HG03432 (cell line): Measurements from ENCODE around the gene DCLK2.
"Not testable (repeated sequence)": the region's sequence is repeated elsewhere in the genome, so short reads cannot be mapped to it uniquely, and the experiment has no call there.

ENCODE experiments used
- ATAC-seq: cut with Tn5 transposase; IDR thresholded peaks from one replicate; pipeline ENCODE4 v1.9.1; 2021; ENCODE audit warnings: mild to moderate bottlenecking, moderate library complexity; ENCODE audit not compliant: unreplicated experiment

Gene DCLK2

DNA sequence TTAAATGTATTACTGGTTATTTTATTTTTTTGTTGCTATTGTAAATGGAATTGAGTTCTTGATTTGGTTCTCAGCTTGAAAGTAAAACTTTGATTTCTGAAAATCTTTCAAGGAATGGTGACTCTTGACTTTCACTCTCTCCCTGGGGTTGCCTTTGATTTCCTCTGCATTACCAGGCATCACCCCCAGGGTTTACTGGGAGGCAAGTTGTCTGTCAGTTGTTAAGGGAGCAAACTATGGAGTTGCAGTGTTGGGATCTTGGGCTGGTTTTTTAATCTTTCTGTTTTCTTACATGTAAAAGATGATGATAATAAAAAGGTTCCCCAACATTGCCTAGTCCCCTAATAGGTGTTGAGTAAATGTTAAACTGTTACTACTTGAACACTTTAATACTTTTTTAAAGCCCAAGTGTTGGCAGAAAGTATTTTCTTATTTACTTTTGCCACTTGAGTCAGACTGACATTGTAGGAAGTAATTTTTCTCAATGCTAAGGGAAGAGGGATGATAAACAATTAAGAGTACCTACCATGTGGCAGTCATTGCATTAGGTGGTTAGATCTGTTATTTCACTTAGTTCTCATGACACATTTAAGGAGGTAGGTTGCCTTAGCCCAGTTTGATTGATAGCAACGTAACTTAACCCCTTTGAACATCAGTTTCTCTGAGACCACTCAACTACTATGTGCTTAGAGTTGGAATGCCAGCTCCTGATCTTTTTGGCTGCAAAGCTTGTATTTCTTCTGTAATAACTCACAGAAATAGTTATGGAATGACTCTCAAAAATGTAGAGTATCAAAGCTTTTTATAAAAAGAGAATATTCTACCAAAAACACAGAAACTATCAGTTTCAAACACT, 67.1 kb downstream of the DCLK2 start:
- no peak for ATAC-seq

DNA sequence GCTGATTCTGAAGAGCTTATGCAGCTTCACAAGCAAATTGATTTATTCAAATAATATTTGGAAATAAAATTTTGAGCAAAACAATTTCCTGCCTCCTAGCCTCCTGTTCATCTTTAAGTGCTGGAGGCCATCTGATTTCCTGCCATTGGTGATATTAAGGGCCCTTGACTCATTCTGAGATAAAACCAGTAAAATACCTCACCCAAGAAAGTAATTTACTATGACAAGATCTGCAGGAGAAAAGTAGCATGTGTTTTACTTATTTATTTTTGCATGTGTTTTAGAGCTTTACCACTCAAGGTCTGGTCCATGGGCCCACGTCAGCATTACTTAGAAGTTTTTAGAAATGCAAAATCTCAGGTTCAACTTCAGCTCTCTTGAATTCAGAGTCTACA, 67.7 kb downstream of the DCLK2 start:
- ATAC-seq = no peak

DNA sequence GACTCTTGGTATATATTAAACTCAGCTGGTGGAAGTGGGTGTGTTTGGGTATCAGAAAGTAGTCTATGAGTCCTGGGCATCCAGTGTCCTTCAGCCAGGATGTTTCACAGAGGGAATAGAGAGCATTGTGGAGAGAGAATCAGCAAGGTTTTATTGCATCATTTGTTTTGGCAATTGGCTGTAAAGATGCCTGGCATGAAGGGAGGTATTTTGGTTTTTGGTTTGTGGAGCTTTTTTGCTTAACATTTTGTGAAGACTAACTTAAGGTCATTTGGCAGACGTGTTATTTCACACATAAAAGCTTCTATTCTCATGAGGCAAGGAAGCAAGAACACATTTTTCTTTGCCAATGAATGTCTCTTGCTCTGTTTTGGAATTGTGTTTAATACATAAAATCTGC, 71.1 kb downstream of the DCLK2 start:
- no peak for ATAC-seq

DNA sequence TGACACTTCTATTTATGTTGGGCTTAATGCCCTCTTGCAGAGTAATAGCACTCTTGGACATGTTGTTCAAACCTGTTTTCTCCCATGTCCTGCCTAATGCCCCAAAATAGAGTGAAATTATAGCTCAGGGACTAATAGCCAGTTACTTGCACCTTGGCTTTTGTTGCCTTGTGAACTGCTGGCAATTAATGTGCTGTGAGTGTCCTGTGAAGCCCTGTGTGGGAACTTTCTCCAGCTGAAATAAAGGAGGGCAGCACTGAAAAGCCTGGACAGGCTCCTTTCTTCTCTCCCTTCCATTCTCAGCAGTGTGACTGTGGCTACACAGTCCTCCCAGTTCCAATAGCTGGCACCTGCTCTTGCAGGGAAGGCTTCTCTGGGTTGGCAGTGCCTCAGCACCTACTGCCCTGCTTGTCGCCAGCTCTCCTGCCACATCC, 72.4 kb downstream of the DCLK2 start:
- ATAC-seq = no peak

DNA sequence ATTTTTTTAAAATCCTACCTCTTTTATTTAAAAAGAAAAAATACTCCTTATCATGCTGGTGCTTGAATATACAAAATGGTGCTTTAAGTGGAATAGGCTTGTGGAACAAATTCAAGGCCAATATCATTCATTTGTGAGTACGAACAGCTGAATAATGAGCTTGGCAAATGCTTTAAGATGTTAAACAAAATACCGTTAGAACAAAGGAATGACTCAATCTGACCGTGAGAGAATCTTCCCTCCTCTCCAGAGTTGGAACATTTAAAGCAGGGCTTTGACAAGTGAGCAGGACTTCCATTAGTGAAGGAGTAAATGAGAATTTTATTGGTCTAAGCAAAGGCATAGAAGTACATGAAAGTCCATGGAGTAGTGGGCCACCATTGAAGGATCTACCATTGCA, 74.5 kb downstream of the DCLK2 start:
- no peak for ATAC-seq

DNA sequence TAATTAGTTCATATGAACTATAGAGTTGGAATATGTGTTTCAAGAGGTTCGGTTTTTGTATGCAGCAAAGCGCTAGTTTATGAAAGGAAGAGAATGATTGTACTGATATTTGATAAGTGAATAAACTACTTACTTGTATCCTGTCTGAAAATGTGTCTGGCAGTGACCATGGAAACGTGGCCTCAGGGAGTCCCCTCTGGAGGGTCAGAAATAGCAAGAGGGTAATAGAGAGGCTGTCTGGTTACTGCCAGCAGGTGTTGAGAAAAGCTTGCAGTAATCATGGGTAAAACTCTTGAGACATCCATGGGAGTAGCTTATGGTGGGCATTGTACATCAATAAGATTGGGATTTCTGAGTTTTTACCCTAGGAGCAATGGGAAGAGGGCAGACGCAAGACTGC, 77.1 kb downstream of the DCLK2 start:
- ATAC-seq = no peak

DNA sequence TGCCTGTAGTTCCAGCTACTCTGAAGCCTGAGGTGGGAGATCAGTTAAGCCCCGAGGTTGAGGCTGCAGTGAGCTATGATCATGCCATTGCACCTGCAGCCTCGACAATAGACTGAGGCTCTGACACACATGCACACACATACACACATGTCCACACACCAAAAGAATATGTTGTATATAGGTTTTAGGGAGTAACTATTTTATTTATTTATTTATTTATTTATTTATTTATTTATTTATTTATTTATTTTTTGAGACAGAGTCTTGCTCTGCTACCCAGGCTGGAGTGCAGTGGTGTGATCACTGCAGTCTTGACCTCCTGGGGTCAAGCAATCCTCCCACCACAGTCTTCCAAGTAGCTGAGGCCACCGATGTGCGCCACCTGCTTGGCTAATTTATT, 78.3 kb downstream of the DCLK2 start:
- ATAC-seq = no peak

DNA sequence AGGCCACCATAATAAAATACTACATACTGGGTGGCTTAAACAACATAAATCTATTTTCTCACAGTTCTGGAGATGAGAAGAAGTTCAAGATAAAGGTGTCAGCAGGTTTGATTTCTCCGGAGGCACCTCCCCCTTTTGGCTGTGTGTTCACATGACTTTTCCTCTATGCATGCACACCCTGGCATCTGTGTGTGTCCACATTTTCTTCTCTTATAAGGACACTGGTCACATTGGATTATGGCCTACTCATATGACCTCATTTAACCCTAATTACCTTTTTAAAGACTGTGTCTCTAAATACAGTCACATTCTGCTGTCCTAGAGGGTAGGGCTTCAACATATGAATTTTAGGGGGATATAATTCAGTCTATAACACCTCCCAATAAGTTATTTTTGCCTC, 79.8 kb downstream of the DCLK2 start:
- ATAC-seq = no peak

DNA sequence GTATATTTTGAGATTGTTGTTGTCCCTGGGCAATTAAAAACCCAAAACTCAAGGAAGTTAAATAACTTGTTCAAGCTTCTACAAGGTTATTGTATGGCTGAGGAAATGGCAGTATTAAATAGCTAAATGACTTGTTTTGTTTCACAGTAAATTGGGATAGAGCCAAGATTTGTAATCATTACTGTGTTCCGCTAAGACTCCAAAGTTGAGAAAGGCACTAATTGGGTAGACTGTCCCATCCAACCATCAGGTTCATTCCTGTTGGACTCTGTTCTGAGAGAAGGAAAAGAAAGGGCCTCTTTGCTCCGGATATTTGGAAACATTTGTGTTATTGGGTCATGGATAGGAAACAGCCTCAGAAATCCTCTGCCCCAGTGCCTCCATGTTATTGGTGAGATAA, 82.2 kb downstream of the DCLK2 start:
- no peak for ATAC-seq

DNA sequence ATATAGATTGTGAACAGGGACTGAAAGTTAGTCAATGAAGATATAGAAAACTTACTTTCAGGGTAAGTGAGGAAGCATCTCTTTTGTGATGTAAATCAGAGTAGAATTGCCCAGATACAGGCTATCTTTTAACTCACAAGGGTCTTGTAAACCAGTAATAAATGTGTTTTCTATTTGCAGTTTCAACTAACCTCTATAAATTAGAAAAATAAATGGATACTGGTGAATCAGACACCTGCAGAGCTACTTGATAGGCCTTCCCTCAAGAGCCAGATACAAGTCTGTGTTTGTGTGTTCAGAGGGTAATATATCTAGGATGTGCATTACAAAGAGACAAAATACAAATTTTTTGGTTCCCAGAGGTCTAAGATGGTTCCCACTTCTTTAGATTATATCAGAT, 82.9 kb downstream of the DCLK2 start:
- no peak for ATAC-seq

DNA sequence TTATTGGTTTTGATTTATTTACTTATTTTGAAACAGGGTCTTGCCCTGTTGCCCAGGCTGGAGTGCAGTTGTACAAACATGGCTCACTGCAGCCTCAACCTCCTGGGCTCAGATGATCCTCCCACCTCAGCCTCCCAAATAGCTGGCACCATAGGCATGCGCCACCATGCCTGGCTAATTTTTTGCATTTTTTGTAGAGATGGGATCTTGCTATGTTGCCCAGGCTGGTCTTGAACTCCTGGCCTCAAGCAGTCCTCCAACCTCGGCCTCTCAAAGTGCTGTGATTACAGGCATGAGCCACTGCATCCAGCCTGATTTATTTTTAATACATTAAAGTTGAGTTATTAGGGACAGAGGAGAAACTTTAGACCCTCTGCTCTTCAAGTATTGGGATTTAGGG, 83.8 kb downstream of the DCLK2 start:
- ATAC-seq = not testable (repeated sequence)

DNA sequence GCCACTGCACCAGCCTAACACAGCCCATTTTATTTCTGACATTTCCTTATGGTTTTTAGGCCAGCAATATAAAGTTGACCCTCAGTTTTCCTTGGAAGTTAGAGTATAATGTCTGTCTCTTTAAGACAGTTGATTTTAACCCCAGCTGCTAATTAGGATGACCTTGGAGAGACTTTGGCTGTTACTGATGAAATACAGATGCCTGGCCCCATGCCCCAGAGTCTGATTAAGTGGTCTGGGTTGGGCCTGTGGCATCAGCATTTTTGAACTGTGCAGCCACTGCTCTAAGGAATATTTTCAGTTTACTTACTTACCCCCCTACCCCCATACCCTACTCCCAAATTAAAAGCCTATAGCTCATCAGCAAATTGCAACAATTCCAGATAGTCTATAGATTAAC, 85.8 kb downstream of the DCLK2 start:
- no peak for ATAC-seq

DNA sequence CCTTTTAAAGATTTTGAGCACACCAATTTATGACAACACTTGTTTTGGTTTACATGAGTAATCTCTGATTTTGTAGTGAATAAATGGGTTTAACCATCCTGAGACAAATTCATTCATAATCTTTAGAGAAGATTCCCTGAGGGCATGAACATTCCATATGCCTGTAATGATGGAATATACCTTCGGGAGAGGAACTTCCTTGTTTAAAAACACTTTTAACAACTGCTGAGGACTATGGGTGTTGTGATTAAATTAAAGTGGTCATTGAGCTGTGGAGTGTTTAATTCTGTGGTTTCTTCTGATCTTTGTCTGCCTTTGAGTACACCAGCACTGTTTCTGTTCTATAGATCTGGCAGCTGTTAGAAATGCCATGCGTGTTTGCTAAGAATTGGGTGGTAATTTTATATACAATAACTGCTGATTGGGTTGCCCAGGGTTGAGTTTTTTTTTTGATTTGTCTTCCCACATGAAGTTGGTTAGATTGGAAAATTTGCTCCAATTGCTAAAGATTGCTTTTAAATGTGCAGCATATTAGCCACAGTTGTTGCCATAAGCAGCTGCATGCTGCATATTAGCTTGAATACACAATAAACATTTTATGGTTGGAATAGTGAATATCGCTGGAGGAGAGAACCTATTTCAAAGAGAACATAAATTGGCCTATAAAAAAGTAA, 86.8 kb downstream of the DCLK2 start:
- ATAC-seq = no peak

DNA sequence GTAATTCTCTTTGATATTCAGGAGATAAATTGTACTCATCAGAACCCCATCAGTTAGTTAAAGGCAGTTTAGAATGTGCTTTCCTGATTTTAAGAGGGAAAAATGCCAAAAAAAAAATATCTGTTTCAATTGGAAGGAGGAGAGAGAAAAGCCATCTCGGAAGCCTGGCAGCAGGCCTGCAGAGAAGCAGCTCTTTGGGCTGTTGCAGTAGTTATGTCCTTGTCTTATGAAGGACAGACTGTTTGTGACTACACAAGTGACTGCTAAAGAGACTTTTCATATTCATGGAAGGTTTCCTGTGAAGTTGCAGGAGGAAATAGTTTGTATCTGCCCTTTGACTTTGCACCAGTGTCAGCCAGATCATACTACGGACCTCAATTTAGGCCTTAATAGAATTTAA, 88.8 kb downstream of the DCLK2 start:
- no peak for ATAC-seq

DNA sequence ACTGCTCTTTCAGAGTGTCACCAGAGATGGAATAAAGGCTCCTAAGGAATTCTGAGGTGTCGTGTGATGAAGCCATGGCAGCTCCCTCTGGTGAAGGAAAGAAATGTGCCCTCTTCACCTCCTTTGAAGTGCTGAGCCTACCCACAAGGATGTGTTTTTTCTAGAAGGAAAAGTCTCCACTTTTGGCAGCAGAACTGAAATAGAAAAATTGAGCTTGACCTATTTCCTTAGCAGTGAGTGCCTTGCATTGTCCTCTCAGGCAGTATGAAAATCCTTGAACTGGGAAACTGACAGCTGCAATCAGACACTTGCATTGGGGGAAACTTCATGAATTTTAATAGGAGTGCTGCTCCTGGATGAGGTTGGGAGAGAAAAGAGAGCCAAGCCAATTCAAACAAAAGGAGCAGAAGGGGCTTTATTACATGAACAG, 95.2 kb downstream of the DCLK2 start:
- ATAC-seq = no peak

DNA sequence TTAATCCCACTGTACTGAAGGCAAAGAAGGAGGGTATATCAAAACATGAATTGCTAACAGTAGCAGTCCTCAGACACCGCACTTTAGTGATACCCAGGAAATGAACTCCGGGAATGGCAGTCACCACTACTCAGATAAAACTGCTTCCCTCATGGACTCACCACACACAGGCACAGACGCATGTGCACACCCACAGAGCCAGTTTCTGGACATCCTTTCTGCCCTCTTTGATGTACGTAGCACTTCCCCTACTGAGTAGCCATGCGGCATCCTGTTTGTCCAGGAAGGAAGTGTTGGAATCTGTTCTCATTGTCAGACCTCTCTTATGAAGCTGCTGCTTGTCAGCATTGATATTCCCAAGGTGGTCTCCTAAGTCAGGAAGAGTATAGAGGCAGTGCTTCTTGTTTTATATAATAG, 95.7 kb downstream of the DCLK2 start:
- no peak for ATAC-seq

DNA sequence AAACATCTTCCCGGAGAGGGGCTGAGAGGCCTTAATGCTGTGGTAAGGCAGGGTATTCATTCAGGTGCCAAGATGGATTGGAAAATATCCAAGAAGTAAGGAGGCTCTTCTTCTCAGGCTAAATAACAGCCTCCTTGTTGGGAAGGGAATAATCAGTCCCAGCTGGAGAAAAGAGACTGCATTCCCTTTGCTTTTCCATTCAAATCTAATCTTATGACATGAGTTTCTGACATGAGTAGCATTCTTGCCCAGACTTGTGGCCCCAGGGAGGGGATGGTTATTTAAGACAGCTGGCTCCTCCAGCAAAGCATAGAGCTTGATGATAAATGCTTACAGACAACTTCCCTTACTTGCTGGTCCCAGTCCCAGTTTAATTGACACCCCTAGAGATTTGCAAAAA, 98.3 kb downstream of the DCLK2 start:
- no peak for ATAC-seq

DNA sequence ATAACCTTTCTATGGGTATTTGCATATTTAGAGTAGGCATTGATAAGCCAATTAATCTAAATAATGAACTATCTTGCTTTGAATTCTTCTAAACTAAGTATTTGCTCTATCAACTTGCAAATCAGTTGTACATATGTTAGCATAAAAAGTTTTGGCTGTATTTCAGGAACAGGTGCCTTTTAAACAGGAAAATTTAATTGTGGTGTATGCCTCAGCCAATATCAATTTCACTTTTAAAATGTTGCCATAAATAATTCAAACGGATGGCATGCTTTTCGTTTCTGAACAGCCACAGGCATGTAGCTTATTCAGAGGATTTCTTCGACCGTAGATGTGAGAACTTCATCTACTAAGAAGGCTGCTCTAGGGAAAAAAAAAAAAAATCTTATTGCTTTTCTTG, 99.9 kb downstream of the DCLK2 start:
- ATAC-seq = no peak

DNA sequence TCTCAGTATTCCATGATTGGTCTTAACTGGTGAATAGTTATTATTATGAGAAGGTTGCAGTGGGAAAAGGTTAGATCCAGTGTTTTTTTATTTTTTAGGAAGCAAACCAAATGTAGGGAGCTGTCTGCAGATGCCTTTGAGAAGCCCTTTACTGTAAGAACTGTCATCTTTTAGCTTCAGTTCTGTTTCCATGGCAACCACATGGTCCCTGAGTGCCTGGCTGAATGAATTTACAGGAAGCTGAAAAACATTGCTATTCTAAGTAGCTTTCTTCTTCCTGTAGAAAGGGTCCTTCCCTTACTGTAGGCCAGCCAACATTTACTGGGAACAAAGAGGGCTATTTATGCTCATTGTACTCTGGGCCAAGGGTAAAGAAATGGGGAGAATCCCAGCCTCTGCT, 103.3 kb downstream of the DCLK2 start:
- no peak for ATAC-seq

DNA sequence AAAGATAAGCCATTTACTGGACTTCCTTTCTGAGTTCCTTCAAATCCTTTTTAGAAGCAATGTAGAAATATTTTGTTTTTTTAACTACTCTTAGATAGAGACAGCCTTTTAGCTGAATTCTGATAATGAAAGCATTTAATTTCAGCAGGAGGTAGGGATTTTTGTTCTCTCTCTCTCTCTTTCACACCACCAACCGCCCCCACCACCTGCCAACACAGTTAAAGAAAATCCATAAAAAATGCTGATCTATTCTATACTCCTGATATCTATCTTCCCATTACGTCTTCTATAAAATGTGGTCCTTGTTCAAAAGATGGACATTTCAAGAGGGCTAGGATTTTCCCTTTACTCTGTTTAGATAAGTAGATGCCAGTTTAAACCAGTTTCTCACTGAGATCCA, 104.5 kb downstream of the DCLK2 start:
- no peak for ATAC-seq

DNA sequence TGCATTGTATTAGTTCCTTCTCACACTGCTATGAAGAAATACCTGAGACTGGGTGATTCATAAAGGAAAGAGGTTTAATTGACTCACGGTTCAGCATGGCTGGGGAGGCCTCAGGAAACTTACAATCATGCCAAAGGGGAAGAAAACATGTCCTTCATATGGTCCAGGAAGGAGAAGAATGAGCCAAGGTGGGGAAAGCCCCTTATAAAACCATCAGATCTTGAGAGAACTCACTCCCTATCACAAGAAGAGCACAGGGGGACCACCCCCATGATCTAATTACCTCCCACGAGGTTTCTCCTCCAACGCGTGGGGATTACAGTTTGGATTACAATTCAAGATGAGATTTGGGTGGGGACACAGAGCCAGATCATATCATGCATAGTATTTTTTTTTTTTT, 106.8 kb downstream of the DCLK2 start:
- not testable (repeated sequence) for ATAC-seq

DNA sequence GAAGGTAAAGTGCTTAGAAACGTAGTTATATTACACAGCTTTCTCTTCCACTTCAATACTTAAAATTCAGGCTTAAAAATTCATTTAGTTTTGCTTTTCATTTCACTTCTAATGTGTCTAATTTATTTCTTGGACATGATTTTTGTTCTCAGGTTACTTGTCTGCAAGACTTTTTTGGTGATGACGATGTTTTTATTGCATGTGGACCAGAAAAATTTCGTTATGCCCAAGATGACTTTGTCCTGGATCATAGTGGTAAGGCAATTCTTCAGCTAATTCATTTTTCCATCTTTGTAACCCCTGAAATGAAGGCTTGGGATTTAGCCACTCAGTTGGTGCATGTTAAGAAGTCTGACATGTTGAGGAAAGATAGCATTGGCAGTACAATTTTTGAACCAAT, 114.7 kb downstream of the DCLK2 start:
- ATAC-seq = no peak
